Central memory CD8-positive, alpha-beta T cell (primary cell): Measurements from ENCODE around the gene RPRD2.

Experiments used
- ATAC-seq: fragments of 150-1000 bp; cut with Tn5 transposase; replicated peaks from 2 replicates; pipeline ENCODE4 v1.10.0; 2022; ENCODE audit warnings: mild to moderate bottlenecking, moderate FRiP score, moderate number of reproducible peaks; ENCODE audit not compliant: poor library complexity, severe bottlenecking; ENCODE audit errors: extremely low read depth
- DNase-seq, 2 donors: peaks; one replicate each; pipeline ENCODE4 v3.0.0; 2021; ENCODE audit warnings: low spot score in 2 of 2
- H3K27ac Mint-ChIP-seq: one replicate; pipeline ENCODE4 v1.8.0; 2022; ENCODE audit warnings: low read depth, mild to moderate bottlenecking, moderate library complexity, mixed read lengths
- H3K27me3 Mint-ChIP-seq: one replicate; pipeline ENCODE4 v1.8.0; 2022; ENCODE audit warnings: mixed read lengths
- H3K36me3 Mint-ChIP-seq: one replicate; pipeline ENCODE4 v1.8.0; 2022; ENCODE audit warnings: mild to moderate bottlenecking, moderate library complexity, mixed read lengths; ENCODE audit not compliant: insufficient read depth
- H3K4me1 Mint-ChIP-seq: one replicate; pipeline ENCODE4 v1.8.0; 2022; ENCODE audit warnings: mixed read lengths
- H3K4me3 Mint-ChIP-seq: one replicate; pipeline ENCODE4 v1.8.0; 2022; ENCODE audit warnings: mild to moderate bottlenecking, moderate library complexity, mixed read lengths
- H3K9me3 Mint-ChIP-seq: one replicate; pipeline ENCODE4 v1.8.0; 2022; ENCODE audit warnings: mixed read lengths

Gene RPRD2

GRCh38 chr1:150397392-150398032 lies 33.6 kb downstream of the RPRD2 start:
- H3K4me1 Mint-ChIP-seq, result peaks cover 39% of the 10 kb centered on the region
- H3K9me3 Mint-ChIP-seq, result no peaks in the 10 kb centered on the region
- H3K27ac Mint-ChIP-seq, result no peak overlapping the region
- no peaks in the 10 kb centered on the region for H3K27me3 Mint-ChIP-seq
- peaks cover 8% of the 10 kb centered on the region for H3K36me3 Mint-ChIP-seq
- H3K4me3 Mint-ChIP-seq, result no peak overlapping the region
- no peak for DNase-seq
- no peak for ATAC-seq

GRCh38 chr1:150404465-150404864 lies 40.5 kb downstream of the RPRD2 start:
- H3K4me3 Mint-ChIP-seq, result no peak overlapping the region
- no peak for DNase-seq
- H3K27ac Mint-ChIP-seq, result no peak overlapping the region
- H3K9me3 Mint-ChIP-seq, result no peaks in the 10 kb centered on the region
- no peak for ATAC-seq
- peaks cover 56% of the 10 kb centered on the region for H3K4me1 Mint-ChIP-seq
- H3K27me3 Mint-ChIP-seq, result no peaks in the 10 kb centered on the region
- peaks cover 2% of the 10 kb centered on the region for H3K36me3 Mint-ChIP-seq

GRCh38 chr1:150405660-150406059 lies 41.7 kb downstream of the RPRD2 start:
- Mint-ChIP-seq H3K4me1 (peaks cover 57% of the 10 kb centered on the region), H3K36me3 (peaks cover 2% of the 10 kb centered on the region), H3K9me3 (no peaks in the 10 kb centered on the region), H3K27ac (no peak overlapping the region), H3K27me3 (no peaks in the 10 kb centered on the region), H3K4me3 (peak overlapping the region; percentile 1)
- no peak for ATAC-seq
- no peak for DNase-seq

GRCh38 chr1:150406483-150406882 lies 42.5 kb downstream of the RPRD2 start:
- Mint-ChIP-seq H3K4me3 (no peak overlapping the region), H3K4me1 (peaks cover 59% of the 10 kb centered on the region), H3K27ac (no peak overlapping the region), H3K27me3 (no peaks in the 10 kb centered on the region), H3K9me3 (no peaks in the 10 kb centered on the region), H3K36me3 (peaks cover 5% of the 10 kb centered on the region)
- DNase-seq (no peak), ATAC-seq (no peak)

DNA sequence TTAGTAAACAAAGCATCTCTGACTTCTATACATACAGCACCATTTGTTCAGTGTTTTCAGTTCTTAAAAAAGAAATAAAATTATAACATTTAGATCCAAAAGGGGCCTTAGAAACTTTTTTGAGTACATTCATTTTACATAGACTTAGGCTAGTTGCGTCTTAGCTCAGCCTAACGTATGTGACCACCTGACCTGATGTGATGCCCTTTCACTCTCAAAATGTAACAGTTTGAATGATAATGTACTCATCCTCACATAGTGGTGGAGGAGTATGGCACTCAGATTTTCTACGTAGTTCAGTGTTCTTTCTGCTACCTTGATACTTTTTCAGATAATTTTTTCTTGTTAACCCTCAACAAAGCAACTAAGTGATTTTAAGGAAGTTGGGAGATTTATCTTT lies 43.4 kb downstream of the RPRD2 start:
- DNase-seq (no peak), ATAC-seq (no peak)
- no peak overlapping the region for H3K27ac Mint-ChIP-seq
- H3K9me3 Mint-ChIP-seq, result no peaks in the 10 kb centered on the region
- no peaks in the 10 kb centered on the region for H3K27me3 Mint-ChIP-seq
- H3K4me3 Mint-ChIP-seq, result no peak overlapping the region
- H3K4me1 Mint-ChIP-seq, result peaks cover 63% of the 10 kb centered on the region
- H3K36me3 Mint-ChIP-seq, result peaks cover 5% of the 10 kb centered on the region

DNA sequence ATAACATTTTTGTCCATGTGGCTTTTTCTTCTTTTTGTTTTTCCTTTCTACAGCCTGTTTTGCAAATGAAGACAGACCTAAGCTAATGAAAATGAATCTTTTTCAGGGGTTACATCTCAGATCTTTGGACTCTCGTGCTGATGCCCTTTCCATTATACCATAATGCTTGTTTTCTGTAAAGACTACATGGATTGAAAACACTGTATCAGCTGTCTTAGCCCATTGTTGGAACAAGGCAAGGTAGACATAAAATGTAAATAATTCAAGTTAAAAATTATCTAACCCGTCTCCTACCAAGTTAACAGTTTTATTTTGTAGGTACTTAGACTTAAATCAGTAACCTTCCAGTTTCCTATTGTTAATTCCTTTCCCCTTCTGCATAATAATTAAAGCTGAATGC lies 44.9 kb downstream of the RPRD2 start:
- H3K36me3 Mint-ChIP-seq, result peaks cover 6% of the 10 kb centered on the region
- H3K27me3 Mint-ChIP-seq, result no peaks in the 10 kb centered on the region
- peaks cover 63% of the 10 kb centered on the region for H3K4me1 Mint-ChIP-seq
- H3K4me3 Mint-ChIP-seq, result no peak overlapping the region
- no peaks in the 10 kb centered on the region for H3K9me3 Mint-ChIP-seq
- no peak for DNase-seq
- ATAC-seq, result no peak
- no peak overlapping the region for H3K27ac Mint-ChIP-seq

DNA sequence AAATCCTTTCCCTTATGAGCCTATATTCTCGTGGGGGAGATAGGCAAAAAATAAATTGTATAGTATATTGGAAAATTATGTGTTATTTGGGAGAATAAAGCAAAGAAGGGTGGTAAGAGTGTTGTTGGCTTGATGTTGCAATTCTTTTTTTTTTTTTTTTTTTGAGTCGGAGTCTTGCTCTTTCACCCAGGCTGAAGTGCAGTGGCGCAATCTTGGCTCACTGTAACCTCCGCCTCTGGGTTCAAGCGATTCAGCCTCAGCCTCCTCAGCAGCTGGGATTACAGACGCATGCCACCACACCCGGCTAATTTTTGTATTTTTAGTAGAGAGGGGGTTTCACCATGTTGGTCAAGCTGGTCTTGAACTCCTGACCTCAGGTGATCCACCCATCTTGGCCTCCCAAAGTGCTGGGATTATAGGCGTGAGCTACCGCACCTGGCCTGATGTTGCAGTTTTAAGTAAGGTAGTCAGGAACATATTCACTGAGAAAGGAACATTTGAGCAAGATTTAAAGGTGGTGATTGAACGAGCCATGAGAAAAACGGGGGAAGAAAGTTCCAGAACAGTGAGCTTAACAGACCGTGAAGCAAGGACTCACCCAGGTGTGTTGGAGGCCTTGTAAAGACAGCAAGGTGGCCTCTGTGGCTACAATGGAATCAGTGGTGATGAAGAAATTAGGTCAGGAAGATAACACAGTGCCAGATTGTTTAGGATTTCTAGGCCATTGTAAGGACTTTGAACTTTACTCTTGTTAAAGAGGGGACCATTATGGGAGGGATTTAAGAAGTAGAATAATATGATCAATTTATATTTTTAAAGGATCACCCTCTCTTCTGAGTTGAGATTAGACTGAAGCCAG lies 45.8 kb downstream of the RPRD2 start:
- Mint-ChIP-seq H3K36me3 (peaks cover 7% of the 10 kb centered on the region), H3K27me3 (no peaks in the 10 kb centered on the region), H3K9me3 (no peaks in the 10 kb centered on the region), H3K4me1 (peaks cover 66% of the 10 kb centered on the region), H3K4me3 (no peak overlapping the region), H3K27ac (peak overlapping the region; percentile 71)
- no peak for ATAC-seq
- no peak for DNase-seq

DNA sequence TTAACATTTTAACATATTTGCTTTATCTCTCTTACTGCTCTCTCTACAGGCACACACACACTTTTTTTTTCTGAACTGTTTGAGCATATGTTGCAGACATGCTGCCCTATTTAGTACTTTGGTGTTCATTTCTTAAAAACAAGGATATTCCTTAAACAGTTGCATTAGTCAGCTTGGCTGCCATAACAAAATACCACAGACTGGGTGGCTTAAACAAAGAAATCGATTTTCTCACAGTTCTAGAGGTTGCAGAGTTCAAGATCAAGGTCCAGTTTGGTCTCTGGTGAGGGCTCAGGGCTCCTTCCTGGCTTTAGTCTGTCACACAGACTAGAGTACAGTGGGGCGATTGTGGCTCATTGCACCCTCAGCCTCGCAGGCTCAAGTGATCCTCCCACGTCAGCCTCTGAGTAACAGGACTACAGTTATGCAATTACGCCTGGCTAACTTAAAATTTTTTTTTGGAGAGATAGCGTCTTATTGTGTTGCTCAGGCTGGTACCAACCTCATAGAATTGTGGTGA lies 46.7 kb downstream of the RPRD2 start:
- ATAC-seq, result no peak
- Mint-ChIP-seq H3K4me1 (peaks cover 64% of the 10 kb centered on the region), H3K36me3 (peaks cover 9% of the 10 kb centered on the region), H3K4me3 (no peak overlapping the region), H3K9me3 (no peaks in the 10 kb centered on the region), H3K27me3 (no peaks in the 10 kb centered on the region), H3K27ac (peak overlapping the region; percentile 71)
- no peak for DNase-seq

- ATAC-seq, result no peak
- Mint-ChIP-seq H3K9me3 (no peaks in the 10 kb centered on the region), H3K4me3 (no peak overlapping the region), H3K36me3 (peaks cover 15% of the 10 kb centered on the region), H3K27ac (peak overlapping the region; percentile 3), H3K4me1 (peaks cover 61% of the 10 kb centered on the region), H3K27me3 (no peaks in the 10 kb centered on the region)
- DNase-seq, result no peak
These were observed 50.6 kb downstream of the RPRD2 start for GRCh38 chr1:150414592-150414991.

- DNase-seq (no peak), ATAC-seq (no peak)
- Mint-ChIP-seq H3K27ac (peak overlapping the region; percentile 13), H3K27me3 (no peaks in the 10 kb centered on the region), H3K4me3 (no peak overlapping the region), H3K9me3 (no peaks in the 10 kb centered on the region), H3K4me1 (peaks cover 53% of the 10 kb centered on the region), H3K36me3 (peaks cover 21% of the 10 kb centered on the region)
These were observed 51.9 kb downstream of the RPRD2 start for GRCh38 chr1:150415800-150416199.

- Mint-ChIP-seq H3K9me3 (no peaks in the 10 kb centered on the region), H3K36me3 (peaks cover 18% of the 10 kb centered on the region), H3K4me3 (no peak overlapping the region), H3K27ac (peak overlapping the region; percentile 35), H3K4me1 (peaks cover 25% of the 10 kb centered on the region), H3K27me3 (no peaks in the 10 kb centered on the region)
- DNase-seq (no peak), ATAC-seq (no peak)
These were observed 56.8 kb downstream of the RPRD2 start for GRCh38 chr1:150420560-150421265.

DNA sequence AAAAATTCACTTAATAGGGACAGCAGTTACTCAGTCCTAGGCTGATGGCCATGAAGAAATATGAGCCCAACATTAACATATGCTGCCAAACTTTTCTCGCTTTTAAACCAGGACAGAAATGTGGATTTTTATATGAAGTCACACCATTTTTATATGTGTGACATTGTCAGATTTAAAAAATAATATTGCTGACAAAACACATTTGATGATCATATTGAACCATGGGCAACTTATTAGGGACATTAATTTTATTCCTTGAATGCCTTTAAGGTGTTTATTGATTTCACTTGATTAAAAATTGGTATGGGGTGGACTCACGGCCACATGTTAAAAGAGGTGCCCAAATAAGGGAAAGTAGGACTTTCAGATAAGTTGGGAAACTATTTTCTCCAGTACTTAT lies 58.6 kb downstream of the RPRD2 start:
- Mint-ChIP-seq H3K36me3 (peaks cover 20% of the 10 kb centered on the region), H3K4me3 (no peak overlapping the region), H3K27ac (no peak overlapping the region), H3K9me3 (no peaks in the 10 kb centered on the region), H3K27me3 (no peaks in the 10 kb centered on the region), H3K4me1 (peaks cover 25% of the 10 kb centered on the region)
- no peak for DNase-seq
- no peak for ATAC-seq
